Cardiac muscle cell (in vitro differentiated cells and primary cell): Measurements from ENCODE around the gene GPR153. TPM values are rescaled to one million over a fixed set of nuclear protein-coding genes. Genes with fewer than 3 reads are reported as not detected.

ENCODE experiments used
- DNase-seq, 2 donors: peaks; one replicate each; pipeline versions ENCODE4 v3.0.0 to v3.0.0-alpha.2; 2010 to 2017; ENCODE audit warnings: low read depth in 1 of 2, low spot score in 1 of 2
- H3K27ac ChIP-seq: fragments of 200-600 bp; sonication (generic); 2 replicates; pipeline ENCODE4 v1.5.1; 2016
- H3K27me3 ChIP-seq: fragments of 200-600 bp; sonication (generic); 2 replicates; pipeline ENCODE4 v1.6.0; 2016; ENCODE audit warnings: control low read depth
- H3K36me3 ChIP-seq: fragments of 200-600 bp; sonication (generic); 2 replicates; pipeline ENCODE4 v1.5.1; 2016; ENCODE audit warnings: control low read depth
- H3K4me1 ChIP-seq: fragments of 200-600 bp; sonication (generic); 2 replicates; pipeline ENCODE4 v1.8.1; 2017; ENCODE audit warnings: low read depth, mild to moderate bottlenecking, mixed run types
- H3K4me3 ChIP-seq: fragments of 200-600 bp; sonication (generic); 2 replicates; pipeline ENCODE4 v1.5.1; 2016; ENCODE audit warnings: mild to moderate bottlenecking
- H3K9me3 ChIP-seq: fragments of 200-600 bp; sonication (generic); 2 replicates; pipeline ENCODE4 v1.5.1; 2017; ENCODE audit warnings: low read depth, mild to moderate bottlenecking, control low read depth
- CTCF ChIP-seq: IDR thresholded peaks from 2 replicates; pipeline ENCODE4 v1.5.1; 2012; ENCODE audit warnings: low read depth, mild to moderate bottlenecking, low read length
- polyA plus RNA-seq: library from polyadenylated mRNA; unstranded; fragments of >200 nt; fragmentation: Nextera tagmentation; extraction: Ambion mirVana; gene quantifications from 2 replicates; pipeline ENCODE4 v1.2.1, GENCODE V29; 2016
- total RNA-seq: library from RNA; depleted of rRNA; stranded (reverse); fragments of >200 nt; gene quantifications from 2 replicates; pipeline ENCODE4 v1.2.3, GENCODE V29; 2016

GPR153 gene
- total and polyA plus RNA-seq, 2 experiments from 2014 or later = 21.0 to 32.7 TPM

GRCh38 chr1:6270401-6270800, 9.5 kb upstream of the GPR153 start:
- Histone ChIP-seq H3K4me3 (no peak overlapping the region), H3K9me3 (no peaks in the 10 kb centered on the region), H3K27me3 (no peaks in the 10 kb centered on the region), H3K27ac (no peak overlapping the region), H3K36me3 (no peaks in the 10 kb centered on the region), H3K4me1 (peaks cover 23% of the 10 kb centered on the region)
- no peak for TF ChIP-seq CTCF
- DNase-seq = no peak

GRCh38 chr1:6269720-6270400, 9.0 kb upstream of the GPR153 start:
- no peaks in the 10 kb centered on the region for H3K9me3 ChIP-seq
- no peaks in the 10 kb centered on the region for H3K36me3 ChIP-seq
- no peak for DNase-seq
- TF ChIP-seq CTCF = no peak
- H3K4me1 ChIP-seq = peaks cover 23% of the 10 kb centered on the region
- no peak overlapping the region for H3K4me3 ChIP-seq
- H3K27me3 ChIP-seq = no peaks in the 10 kb centered on the region
- H3K27ac ChIP-seq = no peak overlapping the region

- no peaks in the 10 kb centered on the region for H3K9me3 ChIP-seq
- H3K27ac ChIP-seq = no peak overlapping the region
- no peaks in the 10 kb centered on the region for H3K36me3 ChIP-seq
- no peak overlapping the region for H3K4me3 ChIP-seq
- TF ChIP-seq CTCF = no peak
- H3K4me1 ChIP-seq = peaks cover 22% of the 10 kb centered on the region
- no peak for DNase-seq
- H3K27me3 ChIP-seq = no peaks in the 10 kb centered on the region
These were observed 8.4 kb upstream of the GPR153 start for GRCh38 chr1:6269296-6269695.

GRCh38 chr1:6268415-6268814, 7.5 kb upstream of the GPR153 start:
- Histone ChIP-seq H3K27me3 (no peaks in the 10 kb centered on the region), H3K36me3 (no peaks in the 10 kb centered on the region), H3K4me3 (no peak overlapping the region), H3K4me1 (peaks cover 14% of the 10 kb centered on the region), H3K9me3 (no peaks in the 10 kb centered on the region), H3K27ac (no peak overlapping the region)
- DNase-seq = peak in 1 of 2 donors; percentile 37
- TF ChIP-seq CTCF = peak; percentile 24

GRCh38 chr1:6267686-6268322, 6.9 kb upstream of the GPR153 start:
- Histone ChIP-seq H3K27ac (no peak overlapping the region), H3K4me3 (no peak overlapping the region), H3K27me3 (no peaks in the 10 kb centered on the region), H3K4me1 (peaks cover 11% of the 10 kb centered on the region), H3K9me3 (no peaks in the 10 kb centered on the region), H3K36me3 (no peaks in the 10 kb centered on the region)
- DNase-seq = no peak
- TF ChIP-seq CTCF = no peak
